CD4-positive, alpha-beta T cell treated with Interferon alpha-2 for 1 hour (primary cell): ENCODE data around the gene PI4KA.
"Not testable (repeated sequence)": the region's sequence is repeated elsewhere in the genome, so short reads cannot be mapped to it uniquely, and the experiment has no call there.

Experiments used
- DNase-seq, 2 donors: peaks; one replicate each; pipeline ENCODE4 v3.0.0-alpha.2; 2020 to 2022

PI4KA gene

DNA sequence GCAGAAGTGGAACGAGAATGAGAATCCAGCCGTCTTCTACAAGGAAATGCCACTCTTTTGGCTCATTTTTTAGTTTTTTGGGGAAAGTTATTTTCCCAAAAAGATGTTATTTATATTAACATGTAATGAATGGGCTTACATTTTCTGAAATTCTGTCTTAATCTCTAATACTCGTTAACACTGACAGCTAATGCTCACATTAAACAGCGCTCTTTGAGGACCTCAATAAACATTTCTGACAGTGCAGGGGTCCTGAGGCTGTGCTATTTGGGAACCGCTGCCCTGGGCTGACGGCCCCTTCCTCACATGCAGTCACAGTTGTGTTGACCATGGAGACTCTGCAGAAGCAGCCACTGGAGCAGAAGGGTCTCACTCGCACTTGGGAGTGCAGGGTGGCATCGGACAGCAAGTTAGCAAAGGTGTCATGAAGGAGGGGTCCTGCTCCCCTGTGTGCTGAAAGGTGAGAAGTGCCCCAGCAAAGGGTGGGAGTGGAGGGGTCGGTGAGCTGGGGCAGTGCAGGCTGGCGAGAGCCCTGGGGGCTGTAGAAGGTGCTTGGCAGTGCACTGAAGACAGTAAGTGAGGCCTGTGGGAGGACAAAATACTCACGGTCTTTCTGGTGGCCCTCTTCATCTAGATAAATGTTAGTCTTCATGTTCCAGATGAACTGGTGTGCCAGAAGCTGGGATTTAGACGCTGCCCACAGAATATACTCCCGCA, 137.8 kb downstream of the PI4KA start:
- no peak for DNase-seq

DNA sequence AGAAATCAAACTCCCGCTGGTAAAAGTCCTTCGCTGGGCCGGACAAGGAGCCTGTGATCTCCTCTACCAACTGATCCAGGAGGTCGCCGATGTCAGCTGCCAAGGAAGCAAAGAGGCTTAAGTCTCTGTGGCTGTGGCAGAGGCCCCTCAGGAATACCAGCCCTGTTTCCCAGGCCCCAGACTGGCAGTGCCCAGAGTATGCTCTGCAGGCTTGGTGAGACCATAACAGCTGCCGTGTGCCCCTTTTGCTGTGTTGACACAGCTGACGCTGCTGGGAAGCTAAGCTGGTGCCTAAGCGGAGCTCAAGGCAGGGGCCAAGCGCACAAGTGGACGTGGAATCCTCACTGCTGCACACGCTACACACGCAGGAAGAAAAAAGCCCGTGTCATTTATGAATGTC, 139.9 kb downstream of the PI4KA start:
- DNase-seq = not testable (repeated sequence)

GRCh38 chr22:20717981-20718380, 140.6 kb downstream of the PI4KA start:
- not testable (repeated sequence) for DNase-seq

- not testable (repeated sequence) for DNase-seq
Measured at GRCh38 chr22:20717213-20717866, 141.3 kb downstream of the PI4KA start.

GRCh38 chr22:20713116-20713515, 145.5 kb downstream of the PI4KA start:
- DNase-seq = not testable (repeated sequence)

GRCh38 chr22:20709966-20710365, 148.6 kb downstream of the PI4KA start:
- DNase-seq = not testable (repeated sequence)

- DNase-seq = not testable (repeated sequence)
Measured at GRCh38 chr22:20707549-20708118, 151.0 kb downstream of the PI4KA start.

GRCh38 chr22:20703816-20704609, 154.6 kb downstream of the PI4KA start:
- DNase-seq = peak in 1 of 2 donors; percentile 24

DNA sequence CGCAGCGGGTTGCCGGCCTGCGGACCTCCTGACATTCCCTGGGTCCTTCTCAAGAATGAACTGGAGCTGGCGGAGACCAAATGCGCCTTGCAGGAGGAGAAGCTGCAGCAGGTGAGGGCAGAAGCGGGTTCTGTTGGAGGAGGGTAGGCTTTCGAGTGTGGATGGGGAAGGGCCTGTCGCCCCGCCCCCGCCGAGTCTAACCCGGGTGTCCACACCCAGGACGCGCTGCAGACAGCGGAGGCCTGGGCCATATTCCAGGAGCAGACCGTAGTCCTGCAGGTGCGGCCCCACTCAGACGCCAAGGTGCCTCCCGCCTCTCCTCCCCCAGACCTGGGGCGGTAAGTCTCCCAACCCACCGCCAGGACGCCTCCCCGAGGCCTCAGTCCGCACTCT, 155.2 kb downstream of the PI4KA start:
- peak in 1 of 2 donors; percentile 71 for DNase-seq

DNA sequence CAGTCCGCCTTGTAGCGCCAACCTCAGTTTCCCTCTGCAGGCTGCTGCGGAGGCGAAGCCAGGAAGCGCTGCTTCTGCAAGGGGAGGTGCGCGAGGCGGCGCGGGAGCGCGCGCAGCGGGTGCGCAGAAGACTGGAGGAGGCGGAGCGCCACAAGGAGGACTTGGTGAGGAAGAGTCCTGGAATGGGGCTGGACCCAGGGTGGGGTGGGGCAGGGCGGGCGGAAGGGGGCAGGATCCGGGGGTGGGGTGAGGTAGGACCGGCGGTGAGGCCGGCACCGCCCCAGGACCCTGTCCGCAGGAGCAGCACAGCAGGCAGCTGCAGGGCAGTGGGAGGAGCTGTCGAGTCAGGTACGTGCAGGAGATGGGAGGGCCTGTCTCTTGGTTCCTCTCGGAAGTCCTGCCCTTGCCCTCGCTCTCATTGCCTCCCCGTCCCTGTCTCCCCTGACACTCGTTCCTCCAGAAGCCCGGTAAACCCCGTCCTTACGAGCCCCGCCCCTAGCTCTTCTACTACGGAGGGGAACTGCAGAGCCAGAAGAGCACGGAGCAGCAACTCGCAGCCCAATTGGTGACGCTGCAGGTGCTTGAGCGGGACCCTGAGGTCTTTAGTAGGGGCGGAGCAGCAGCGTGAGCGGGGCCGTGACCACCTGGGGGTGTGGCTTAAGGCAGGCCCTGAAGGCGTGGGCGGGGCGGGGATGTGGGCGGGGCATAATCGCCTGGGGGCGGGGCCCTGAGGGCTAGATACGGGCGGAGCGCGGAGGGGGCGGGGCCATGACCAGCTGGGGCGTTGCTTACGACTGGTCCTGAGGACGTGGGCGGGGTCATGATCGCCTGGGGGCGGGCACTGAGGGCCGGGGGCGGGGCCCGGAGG, 155.8 kb downstream of the PI4KA start:
- peak; percentile 94 to 96 for DNase-seq

- DNase-seq = peak in 1 of 2 donors; percentile 37
Measured at GRCh38 chr22:20702175-20702545, 156.5 kb downstream of the PI4KA start.

DNA sequence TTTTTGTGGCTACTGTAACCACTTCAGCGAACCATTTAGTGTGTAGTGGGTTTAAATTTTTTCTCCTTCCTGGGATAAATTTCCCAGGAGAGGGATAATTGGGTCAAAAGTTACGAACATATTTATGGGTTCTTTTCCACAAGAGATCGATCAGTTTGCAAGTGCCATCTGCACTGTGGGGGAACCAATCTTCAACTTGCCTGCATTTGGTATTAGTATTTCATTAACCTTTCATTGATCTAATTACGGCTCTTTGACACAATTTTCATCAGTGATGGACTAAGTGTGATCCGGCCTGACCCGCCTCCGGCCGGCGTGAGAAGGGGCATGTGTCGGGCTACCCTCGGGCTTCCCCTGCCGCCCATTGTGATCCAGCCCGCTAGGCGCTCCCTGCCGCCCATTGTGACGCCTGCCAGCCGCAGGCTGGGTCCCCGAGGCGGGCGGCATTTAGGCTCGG, 156.9 kb downstream of the PI4KA start:
- DNase-seq = peak in 1 of 2 donors; percentile 28

DNA sequence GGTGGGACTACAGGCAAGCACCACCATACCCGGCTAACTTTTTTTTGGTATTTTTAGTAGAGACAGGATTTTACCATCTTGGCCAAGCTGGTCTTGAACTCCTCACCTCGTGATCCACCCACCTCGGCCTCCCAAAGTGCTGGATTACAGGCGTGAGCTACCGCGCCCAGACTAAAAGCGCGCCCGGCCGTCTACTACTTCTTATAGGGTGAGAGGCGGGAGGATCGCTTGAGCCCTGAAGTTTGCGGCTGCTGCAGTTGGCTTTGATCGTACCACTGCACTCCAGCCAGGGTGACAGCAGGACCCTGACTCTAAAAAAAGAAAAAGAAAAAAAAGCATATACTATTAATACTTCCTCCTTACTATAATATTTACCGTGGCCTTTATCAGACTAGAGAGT, 158.3 kb downstream of the PI4KA start:
- not testable (repeated sequence) for DNase-seq

DNA sequence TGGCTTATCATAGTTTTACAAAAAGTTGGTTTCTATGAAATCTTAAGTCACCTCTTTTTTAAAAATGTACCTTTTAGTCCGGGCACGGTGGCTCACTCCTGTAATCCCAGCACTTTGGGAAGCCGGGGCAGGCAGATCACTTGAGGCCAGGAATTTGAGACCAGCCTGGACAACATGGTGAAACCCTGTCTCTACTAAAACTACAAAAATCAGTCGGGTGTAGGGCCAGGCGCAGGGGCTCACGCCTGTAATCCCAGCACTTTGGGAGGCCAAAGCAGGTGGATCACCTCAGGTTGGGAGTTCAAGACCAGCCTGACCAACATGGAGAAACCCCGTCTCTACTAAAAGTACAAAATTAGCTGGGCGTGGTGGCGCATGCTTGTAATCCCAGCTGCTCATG, 158.8 kb downstream of the PI4KA start:
- DNase-seq = not testable (repeated sequence)

- DNase-seq = peak; percentile 80 to 91
Measured at GRCh38 chr22:20697481-20698113, 161.0 kb downstream of the PI4KA start.

DNA sequence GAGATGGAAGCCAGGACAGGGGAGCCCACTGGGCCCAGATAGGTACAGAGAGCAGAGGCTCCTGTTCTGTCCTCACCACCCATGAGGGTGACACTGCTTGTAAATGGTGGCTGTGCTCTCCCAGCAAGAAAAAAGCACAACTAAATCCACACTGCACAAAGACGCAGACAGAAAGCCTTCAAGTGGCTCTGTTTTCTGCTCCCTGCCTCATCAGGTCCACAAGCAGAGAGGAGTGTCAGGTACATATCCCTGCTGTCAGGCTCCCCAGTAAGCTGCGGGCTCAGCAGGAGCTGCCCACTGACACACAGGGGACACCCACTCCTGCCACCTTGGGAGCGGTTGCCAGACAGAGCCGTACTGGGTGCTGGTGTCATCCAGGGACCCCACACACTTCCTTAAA, 162.6 kb downstream of the PI4KA start:
- DNase-seq = not testable (repeated sequence)

DNA sequence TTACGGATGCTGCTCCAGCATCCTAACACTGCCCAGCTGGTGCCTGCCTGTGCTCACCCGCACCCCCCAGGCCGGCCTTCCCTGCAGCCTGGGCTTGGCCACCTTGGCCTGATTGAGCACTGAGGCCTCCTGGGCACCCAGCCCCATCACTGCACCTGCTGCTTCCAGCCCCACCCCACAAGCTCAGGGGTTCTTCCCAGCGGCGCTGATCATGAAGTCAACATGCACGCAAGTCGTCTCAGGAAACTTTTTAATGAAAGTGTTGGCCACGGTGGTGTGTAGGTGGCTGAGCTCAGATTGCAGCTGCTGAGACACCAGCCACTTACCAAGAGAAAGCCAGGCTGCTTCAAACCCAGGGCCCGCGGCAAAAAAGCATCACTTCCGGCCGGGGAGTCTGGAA, 163.4 kb downstream of the PI4KA start:
- DNase-seq = not testable (repeated sequence)

- DNase-seq = not testable (repeated sequence)
Measured at GRCh38 chr22:20694256-20694655, 164.4 kb downstream of the PI4KA start.

DNA sequence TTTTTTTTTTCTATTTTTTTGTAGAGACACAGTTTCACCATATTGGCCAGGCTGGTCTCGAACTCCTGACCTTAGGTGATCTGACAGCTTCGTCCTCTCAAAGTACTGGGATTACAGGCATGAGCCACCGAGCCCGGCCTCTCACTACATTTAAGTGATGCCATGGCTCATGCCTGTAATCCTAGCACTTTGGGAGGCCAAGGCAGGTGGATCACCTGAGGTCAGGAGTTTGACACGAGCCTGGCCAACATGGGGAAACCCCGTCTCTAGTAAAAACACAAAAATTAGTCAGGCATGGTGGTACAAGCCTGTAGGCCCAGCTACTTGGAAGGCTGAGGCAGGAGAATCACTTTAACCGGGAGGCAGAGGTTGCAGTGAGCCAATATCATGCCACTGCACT, 165.7 kb downstream of the PI4KA start:
- DNase-seq = not testable (repeated sequence)

DNA sequence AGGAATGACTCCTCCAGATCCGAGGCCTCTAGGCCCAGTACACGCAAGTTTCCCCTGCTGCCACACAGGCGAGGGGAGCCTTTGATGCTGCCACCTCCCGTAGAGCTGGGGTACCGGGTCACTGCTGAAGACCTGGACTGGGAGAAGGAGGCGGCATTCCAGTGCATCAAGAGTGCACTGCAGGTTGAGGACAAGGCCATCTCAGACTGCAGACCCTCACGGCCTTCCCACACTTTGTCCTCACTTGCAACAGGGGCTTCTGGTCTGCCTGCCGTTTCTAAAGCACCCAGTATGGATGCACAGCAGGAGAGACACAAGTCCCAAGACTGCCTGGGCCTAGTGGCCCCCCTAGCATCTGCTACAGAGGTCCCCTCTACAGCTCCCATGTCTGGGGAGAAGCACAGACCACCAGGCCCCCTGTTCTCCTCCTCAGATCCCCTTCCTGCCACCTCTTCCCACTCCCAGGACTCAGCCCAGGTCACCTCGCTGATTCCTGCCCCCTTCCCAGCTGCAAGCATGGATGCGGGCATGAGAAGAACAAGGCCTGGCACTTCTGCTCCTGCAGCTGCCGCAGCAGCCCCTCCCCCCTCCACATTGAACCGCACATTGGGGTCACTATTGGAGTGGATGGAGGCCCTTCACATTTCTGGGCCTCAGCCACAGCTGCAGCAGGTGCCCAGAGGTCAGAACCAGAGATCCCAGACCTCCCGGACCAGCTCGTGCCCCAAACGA, 167.9 kb downstream of the PI4KA start:
- not testable (repeated sequence) for DNase-seq
